D341Med (cell line): ENCODE data around the gene STK32C.

Experiments used
- DNase-seq: peaks from one replicate; pipeline ENCODE4 v3.0.0; 2012; ENCODE audit warnings: low spot score

STK32C gene

GRCh38 chr10:132197271-132198067 is 110.3 kb downstream of the STK32C start:
- no peak for DNase-seq

- no peak for DNase-seq
These were observed 111.3 kb downstream of the STK32C start for GRCh38 chr10:132196178-132197113.

GRCh38 chr10:132195366-132196075 is 112.2 kb downstream of the STK32C start:
- DNase-seq, result no peak

GRCh38 chr10:132194726-132195125 is 113.0 kb downstream of the STK32C start:
- DNase-seq, result no peak

GRCh38 chr10:132193907-132194552 is 113.7 kb downstream of the STK32C start:
- DNase-seq, result no peak

GRCh38 chr10:132192991-132193665 is 114.6 kb downstream of the STK32C start:
- DNase-seq, result no peak

- no peak for DNase-seq
These were observed 115.4 kb downstream of the STK32C start for GRCh38 chr10:132192076-132192975.

- DNase-seq, result no peak
These were observed 117.8 kb downstream of the STK32C start for GRCh38 chr10:132189810-132190422.

GRCh38 chr10:132189016-132189415 is 118.7 kb downstream of the STK32C start:
- DNase-seq, result no peak

- DNase-seq, result no peak
These were observed 119.4 kb downstream of the STK32C start for GRCh38 chr10:132188331-132188730.

- DNase-seq, result peak; percentile 49
These were observed 120.2 kb downstream of the STK32C start for GRCh38 chr10:132187430-132188138.

- peak; percentile 91 for DNase-seq
These were observed 121.0 kb downstream of the STK32C start, which contains the start of gene DPYSL4 for GRCh38 chr10:132186488-132187429. TSS of gene DPYSL4 (plus strand) at chr10:132186948. CDS start at chr10:132187064, 116 bp downstream.

GRCh38 chr10:132185601-132186487 is 121.9 kb downstream of the STK32C start:
- peak; percentile 51 for DNase-seq

- no peak for DNase-seq
These were observed 122.7 kb downstream of the STK32C start for GRCh38 chr10:132184816-132185593.

- no peak for DNase-seq
These were observed 124.7 kb downstream of the STK32C start for GRCh38 chr10:132183046-132183445.

GRCh38 chr10:132182591-132182990 is 125.2 kb downstream of the STK32C start:
- no peak for DNase-seq
